ENCODE data around the gene EREG.

Gene EREG

GRCh38 chr4:74353858-74354257, 11.1 kb upstream of the EREG start:
- DNase-seq = no peak

GRCh38 chr4:74357965-74358364, 7.0 kb upstream of the EREG start:
- no peak for DNase-seq

GRCh38 chr4:74361671-74362070, 3.3 kb upstream of the EREG start:
- no peak for DNase-seq

GRCh38 chr4:74362347-74362746, 2.6 kb upstream of the EREG start:
- no peak for DNase-seq

- no peak for DNase-seq
Observed at GRCh38 chr4:74364256-74364651, 691 bp upstream of the EREG start.

GRCh38 chr4:74365761-74366160, 816 bp downstream of the EREG start:
- DNase-seq = no peak

- DNase-seq = no peak
Observed at GRCh38 chr4:74366367-74366911, 1.5 kb downstream of the EREG start.

GRCh38 chr4:74367656-74368290, 2.8 kb downstream of the EREG start:
- no peak for DNase-seq

GRCh38 chr4:74368596-74368995, 3.7 kb downstream of the EREG start:
- DNase-seq = no peak

- DNase-seq = no peak
Observed at GRCh38 chr4:74369855-74370254, 4.9 kb downstream of the EREG start.

GRCh38 chr4:74370912-74371311, 6.0 kb downstream of the EREG start:
- DNase-seq = peak; percentile 1 to 62

- no peak for DNase-seq
Observed at GRCh38 chr4:74374128-74374527, 9.2 kb downstream of the EREG start.

- DNase-seq = peak; percentile 84 to 95
Observed at GRCh38 chr4:74374561-74375327, 9.8 kb downstream of the EREG start.

GRCh38 chr4:74375824-74376426, 11.0 kb downstream of the EREG start:
- DNase-seq = no peak

- DNase-seq = peak in 1 of 2 experiments; percentile 76
Observed at GRCh38 chr4:74376888-74377483, 12.0 kb downstream of the EREG start.

- DNase-seq = no peak
Observed at GRCh38 chr4:74377714-74378113, 12.8 kb downstream of the EREG start.

GRCh38 chr4:74378573-74378972, 13.6 kb downstream of the EREG start:
- DNase-seq = no peak

- no peak for DNase-seq
Observed at GRCh38 chr4:74379912-74380311, 15.0 kb downstream of the EREG start.

- DNase-seq = no peak
Observed at GRCh38 chr4:74385386-74385785, 20.4 kb downstream of the EREG start.

GRCh38 chr4:74386159-74386558, 21.2 kb downstream of the EREG start:
- DNase-seq = no peak

- no peak for DNase-seq
Observed at GRCh38 chr4:74387790-74388189, 22.8 kb downstream of the EREG start.

- DNase-seq = no peak
Observed at GRCh38 chr4:74389494-74389893, 24.5 kb downstream of the EREG start.

GRCh38 chr4:74390677-74391076, 25.7 kb downstream of the EREG start:
- DNase-seq = no peak

- DNase-seq = no peak
Observed at GRCh38 chr4:74391346-74391745, 26.4 kb downstream of the EREG start.
